ENCODE results near the gene MB21D2.
"Not testable (repeated sequence)": the region's sequence is repeated elsewhere in the genome, so short reads cannot be mapped to it uniquely, and the experiment has no call there.

The MB21D2 gene

GRCh38 chr3:192802957-192803899 lies 114.4 kb downstream of the MB21D2 start:
- DNase-seq (ENCODE audit: low read depth in 2 of 2): no peak

- DNase-seq (ENCODE audit: low read depth in 2 of 2): no peak
Measured at GRCh38 chr3:192801985-192802384, 115.7 kb downstream of the MB21D2 start.

DNA sequence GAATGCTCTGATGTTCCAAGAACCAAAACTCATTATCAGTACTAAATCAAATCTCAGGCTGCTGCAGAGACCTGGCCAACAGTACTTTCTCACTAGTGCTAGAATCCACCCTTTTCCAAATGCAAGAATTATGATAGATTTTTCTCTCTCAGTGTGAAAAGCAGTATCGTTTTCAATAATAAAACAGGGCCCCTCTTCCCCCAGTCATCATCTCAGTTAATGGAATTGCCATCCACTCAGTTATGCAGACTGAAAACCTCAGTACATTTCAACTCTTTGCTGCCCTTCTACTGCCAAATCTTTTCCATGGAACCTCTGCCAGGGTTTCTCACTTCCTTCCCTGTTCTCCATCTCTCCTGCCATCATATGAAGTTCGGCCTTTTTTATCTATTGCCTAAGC lies 117.9 kb downstream of the MB21D2 start:
- no peak for DNase-seq (ENCODE audit: low read depth in 2 of 2)

- DNase-seq (ENCODE audit: low read depth in 2 of 2): no peak
Measured at GRCh38 chr3:192795021-192795420, 122.6 kb downstream of the MB21D2 start.

- DNase-seq (ENCODE audit: low read depth in 2 of 2): no peak
Measured at GRCh38 chr3:192794216-192794615, 123.4 kb downstream of the MB21D2 start.

DNA sequence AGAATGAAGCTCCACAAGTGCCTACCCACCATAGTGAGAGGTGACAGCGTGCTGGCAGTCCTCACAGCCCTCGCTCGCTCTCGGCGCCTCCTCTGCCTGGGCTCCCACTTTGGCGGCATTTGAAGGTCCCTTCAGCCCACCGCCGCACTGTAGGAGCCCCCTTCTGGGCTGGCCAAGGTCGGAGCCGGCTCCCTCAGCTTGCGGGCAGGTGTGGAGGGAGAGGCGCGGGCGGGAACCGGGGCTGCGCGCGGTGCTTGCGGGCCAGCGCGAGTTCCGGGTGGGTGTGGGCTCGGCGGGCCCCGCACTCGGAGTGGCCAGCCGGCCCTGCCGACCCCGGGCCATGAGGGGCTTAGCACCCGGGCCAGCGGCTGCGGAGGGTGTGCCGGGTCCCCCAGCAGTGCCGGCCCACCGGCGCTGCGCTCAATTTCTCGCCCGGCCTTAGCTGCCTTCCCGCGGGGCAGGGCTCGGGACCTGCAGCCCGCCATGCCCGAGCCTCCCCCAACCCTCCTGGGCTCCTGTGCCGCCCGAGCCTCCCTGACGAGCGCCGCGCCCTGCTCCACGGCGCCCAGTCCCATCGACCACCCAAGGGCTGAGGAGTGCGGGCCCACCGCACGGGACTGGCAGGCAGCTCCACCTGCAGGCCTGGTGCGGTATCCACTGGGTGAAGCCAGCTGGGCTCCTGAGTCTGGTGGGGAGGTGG lies 128.7 kb downstream of the MB21D2 start:
- not testable (repeated sequence) for DNase-seq (ENCODE audit: low read depth in 2 of 2)

DNA sequence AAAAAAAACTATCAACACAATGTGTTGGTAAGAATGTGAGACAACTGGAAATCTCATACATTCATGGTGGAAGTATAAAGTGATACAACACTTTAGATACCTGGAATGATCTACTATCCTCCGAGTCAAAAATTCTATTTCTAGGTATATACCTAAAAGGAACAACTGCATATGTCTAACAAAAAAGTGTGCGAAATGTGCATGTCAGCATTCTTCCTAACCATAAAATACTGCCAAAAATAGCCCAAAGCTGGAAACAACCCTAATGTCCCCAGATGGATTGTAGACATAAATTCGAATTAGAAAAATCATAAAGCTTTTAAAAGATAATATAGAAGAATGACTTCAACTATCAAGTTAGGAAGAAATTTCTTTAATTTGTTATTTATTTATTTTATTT lies 139.1 kb downstream of the MB21D2 start:
- DNase-seq (ENCODE audit: low read depth in 2 of 2): no peak

DNA sequence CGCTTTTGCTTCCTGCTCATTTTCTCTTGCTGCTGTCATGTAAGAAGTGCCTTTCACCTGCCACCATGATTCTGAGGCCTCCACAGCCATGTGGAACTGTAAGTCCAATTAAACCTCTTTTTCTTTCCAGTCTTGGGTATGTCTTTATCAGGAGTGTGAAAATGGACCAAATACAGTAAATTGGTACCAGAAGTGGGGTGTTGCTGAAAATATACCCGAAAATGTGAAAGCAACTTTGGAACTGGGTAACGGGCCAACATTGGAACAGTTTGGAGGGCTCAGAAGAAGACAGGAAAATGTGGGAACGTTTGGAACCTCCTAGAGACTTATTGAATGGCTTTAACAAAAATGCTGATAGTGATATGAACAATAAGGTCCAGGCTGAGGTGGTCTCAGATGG lies 143.3 kb downstream of the MB21D2 start:
- not testable (repeated sequence) for DNase-seq (ENCODE audit: low read depth in 2 of 2)

DNA sequence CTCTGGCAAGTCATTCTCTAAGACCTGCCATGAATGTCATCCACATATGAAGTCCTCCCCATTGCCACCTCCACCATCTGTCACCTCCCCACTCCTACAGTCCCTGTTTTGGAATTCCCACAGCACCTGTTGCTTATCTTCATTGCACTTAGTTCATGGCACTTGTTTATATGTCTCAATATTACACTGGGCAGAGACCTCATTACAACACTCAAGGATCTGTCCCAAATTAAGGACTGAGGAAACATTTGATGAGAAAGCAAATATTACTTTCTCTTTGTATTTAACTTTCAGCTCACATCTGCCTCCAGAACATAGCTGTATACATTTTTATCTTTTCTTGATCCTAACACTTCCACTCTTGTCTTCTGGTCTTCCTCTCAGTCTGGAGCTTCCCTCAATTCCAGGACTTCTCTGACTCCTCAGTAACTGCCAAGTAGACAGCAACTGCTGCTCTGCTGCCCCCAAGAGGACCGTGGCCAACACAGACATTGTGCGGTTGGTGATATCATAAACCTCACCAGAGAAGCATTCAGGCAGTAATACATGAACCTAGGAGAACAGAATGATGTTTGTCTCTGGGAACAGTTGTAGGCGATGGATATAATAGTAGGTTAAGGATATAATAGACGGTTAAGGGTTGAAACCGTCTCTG lies 145.3 kb downstream of the MB21D2 start:
- DNase-seq (ENCODE audit: low read depth in 2 of 2): no peak

DNA sequence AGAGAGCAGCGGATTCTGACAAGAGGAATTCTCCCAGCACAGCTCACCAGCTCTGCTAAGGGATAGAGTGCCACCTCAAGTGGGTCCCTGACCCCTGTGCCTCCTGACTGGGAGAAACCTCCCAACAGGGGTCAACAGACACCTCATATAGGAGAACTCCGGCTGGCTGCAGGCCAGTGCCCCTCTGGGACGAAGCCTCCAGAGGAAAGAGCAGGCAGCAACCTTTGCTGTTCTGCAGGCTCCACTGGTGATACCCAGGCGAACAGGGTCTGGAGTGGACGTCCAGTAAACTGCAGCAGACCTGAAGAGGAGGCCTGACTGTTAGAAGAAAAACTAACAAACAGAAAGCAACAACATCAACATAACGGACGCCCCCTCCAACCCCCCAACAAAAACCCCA lies 159.0 kb downstream of the MB21D2 start:
- no peak for DNase-seq (ENCODE audit: low read depth in 2 of 2)

DNA sequence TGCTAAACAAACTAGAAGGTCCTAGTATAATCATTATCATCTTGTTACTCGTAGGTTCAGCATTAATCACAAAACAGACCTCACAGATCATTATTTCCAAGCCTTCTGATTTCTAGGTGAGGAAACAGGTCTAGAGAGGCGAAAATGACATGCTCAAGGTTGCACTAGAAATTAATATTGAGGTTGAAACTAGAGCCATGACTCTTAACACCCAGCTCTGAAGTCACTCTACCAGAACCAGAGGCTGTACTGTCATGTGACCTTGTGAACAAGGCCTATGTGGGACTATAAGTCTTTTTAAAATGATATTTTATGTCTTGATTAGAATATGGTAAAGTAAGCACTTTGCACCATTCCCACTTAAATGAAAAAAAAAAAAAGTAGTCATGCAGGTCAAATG lies 166.5 kb downstream of the MB21D2 start:
- DNase-seq (ENCODE audit: low read depth in 2 of 2): no peak

DNA sequence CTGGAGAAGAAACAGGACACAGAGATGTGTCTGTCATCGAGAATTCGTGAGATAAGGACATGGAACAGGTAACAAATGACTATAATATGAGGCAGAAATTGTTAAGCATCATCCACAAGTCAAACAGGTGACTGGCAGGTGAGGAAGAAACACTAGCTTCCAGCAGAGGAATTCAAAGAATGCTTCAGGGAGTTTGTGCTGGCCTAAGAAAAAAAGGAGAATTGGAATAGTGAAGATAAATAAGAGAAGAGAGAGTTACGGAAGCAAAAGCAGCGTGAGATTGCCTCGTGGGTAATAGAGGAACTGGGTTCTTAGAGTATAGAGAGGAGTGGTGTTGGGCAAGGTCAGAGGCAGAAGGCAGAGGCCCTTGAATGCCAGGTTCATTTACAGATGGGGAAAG lies 167.5 kb downstream of the MB21D2 start:
- DNase-seq (ENCODE audit: low read depth in 2 of 2): no peak

GRCh38 chr3:192747746-192748145 lies 169.9 kb downstream of the MB21D2 start:
- no peak for DNase-seq (ENCODE audit: low read depth in 2 of 2)

- no peak for DNase-seq (ENCODE audit: low read depth in 2 of 2)
Measured at GRCh38 chr3:192747145-192747544, 170.5 kb downstream of the MB21D2 start.

Data from activated CD8-positive, alpha-beta memory T cell treated with anti-CD3 and anti-CD28 coated beads for 4 hours (primary cell).